Measurements from ENCODE around the gene CTBP2. TPM values are rescaled to one million over a fixed set of nuclear protein-coding genes. Genes with fewer than 3 reads are reported as not detected.
A peak's percentile ranks its signal among the peaks of the same experiment; 100 is the strongest.

CTBP2 gene
- total RNA-seq, 4 donors from 2014 or later, result 69.7 to 125 (median 84.7) TPM

GRCh38 chr10:125064681-125065492 is 95.5 kb downstream of the CTBP2 start:
- Histone ChIP-seq H3K27me3 (no peaks in the 10 kb centered on the region), H3K9me3 (no peaks in the 10 kb centered on the region), H3K36me3 (no peaks in the 10 kb centered on the region), H3K4me1 (peaks cover 69 to 92% (median 78%) of the 10 kb centered on the region in 4 donors), H3K4me3 (no peak overlapping the region), H3K27ac (replicated peaks in 1 of 4) (peak overlapping the region; percentile 68 to 87 (median 74))
- WGBS, result 53% methylated on average over 8 of the region's 8 CpGs
- DNase-seq (ENCODE audit: extremely low spot score), result no peak
- intact Hi-C loops (cut with DNase I), result loop anchor here (5.0 kb wide), 2 partner anchors 73 to 92 kb away; no protein-coding TSS in a partner anchor
- TF ChIP-seq POLR2A (IDR thresholded peaks at IDR 0.05; ENCODE audit: low read depth), result no peak
- no peak for TF ChIP-seq EP300 (IDR thresholded peaks at IDR 0.05)
- TF ChIP-seq, protein P1, sequence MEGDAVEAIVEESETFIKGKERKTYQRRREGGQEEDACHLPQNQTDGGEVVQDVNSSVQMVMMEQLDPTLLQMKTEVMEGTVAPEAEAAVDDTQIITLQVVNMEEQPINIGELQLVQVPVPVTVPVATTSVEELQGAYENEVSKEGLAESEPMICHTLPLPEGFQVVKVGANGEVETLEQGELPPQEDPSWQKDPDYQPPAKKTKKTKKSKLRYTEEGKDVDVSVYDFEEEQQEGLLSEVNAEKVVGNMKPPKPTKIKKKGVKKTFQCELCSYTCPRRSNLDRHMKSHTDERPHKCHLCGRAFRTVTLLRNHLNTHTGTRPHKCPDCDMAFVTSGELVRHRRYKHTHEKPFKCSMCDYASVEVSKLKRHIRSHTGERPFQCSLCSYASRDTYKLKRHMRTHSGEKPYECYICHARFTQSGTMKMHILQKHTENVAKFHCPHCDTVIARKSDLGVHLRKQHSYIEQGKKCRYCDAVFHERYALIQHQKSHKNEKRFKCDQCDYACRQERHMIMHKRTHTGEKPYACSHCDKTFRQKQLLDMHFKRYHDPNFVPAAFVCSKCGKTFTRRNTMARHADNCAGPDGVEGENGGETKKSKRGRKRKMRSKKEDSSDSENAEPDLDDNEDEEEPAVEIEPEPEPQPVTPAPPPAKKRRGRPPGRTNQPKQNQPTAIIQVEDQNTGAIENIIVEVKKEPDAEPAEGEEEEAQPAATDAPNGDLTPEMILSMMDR (IDR thresholded peaks at IDR 0.05), result no peak
- no peak for TF ChIP-seq POLR2AphosphoS5 (IDR thresholded peaks at IDR 0.05)

DNA sequence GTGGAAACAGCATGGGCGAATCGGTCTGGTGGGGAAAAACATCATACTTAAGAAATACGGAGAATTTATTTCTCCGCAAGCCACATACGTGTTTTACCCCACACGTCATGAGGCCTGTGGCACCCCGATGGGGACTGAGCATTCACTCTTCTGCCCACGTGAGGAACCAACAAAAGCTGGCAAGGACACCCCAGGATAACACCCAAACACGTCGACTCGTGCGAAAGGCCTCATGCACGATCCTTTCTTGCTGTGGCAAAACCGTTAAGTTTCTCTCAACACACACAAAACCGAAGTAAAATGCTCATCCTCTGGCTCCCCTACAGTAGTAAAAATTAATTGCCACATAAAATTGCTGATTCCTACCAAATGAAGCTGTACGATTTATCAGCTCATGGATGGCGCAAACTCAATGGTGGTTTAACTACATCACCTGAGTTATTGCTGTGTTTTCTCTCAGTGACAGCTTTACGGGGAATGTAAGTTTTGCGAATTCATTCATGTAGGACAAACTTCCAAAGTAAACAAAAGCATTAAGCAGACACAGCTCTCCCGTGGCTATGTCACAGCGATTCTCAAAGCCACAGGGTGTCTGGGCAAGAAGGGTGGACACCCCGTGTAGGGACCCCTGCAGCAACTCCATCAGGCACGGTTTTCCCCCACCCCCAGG is 97.0 kb downstream of the CTBP2 start:
- TF ChIP-seq, protein P1 (IDR thresholded peaks at IDR 0.05), result no peak
- no peak for TF ChIP-seq EP300 (IDR thresholded peaks at IDR 0.05)
- no peak for TF ChIP-seq POLR2A (IDR thresholded peaks at IDR 0.05; ENCODE audit: low read depth)
- TF ChIP-seq POLR2AphosphoS5 (IDR thresholded peaks at IDR 0.05), result no peak
- no peaks in the 10 kb centered on the region for H3K9me3 ChIP-seq
- WGBS, result 84% methylated on average over 23 of the region's 23 CpGs
- peak overlapping the region; percentile 71 to 87 (median 82) for H3K27ac ChIP-seq (replicated peaks in 1 of 4)
- no peaks in the 10 kb centered on the region for H3K27me3 ChIP-seq
- no peaks in the 10 kb centered on the region for H3K36me3 ChIP-seq
- H3K4me3 ChIP-seq, result no peak overlapping the region
- intact Hi-C loops (cut with DNase I), result loop anchor here (5.0 kb wide), 2 partner anchors 71 to 94 kb away; no protein-coding TSS in a partner anchor
- DNase-seq (ENCODE audit: extremely low spot score), result no peak
- H3K4me1 ChIP-seq, result peaks cover 84 to 97% (median 89%) of the 10 kb centered on the region in 4 donors

GRCh38 chr10:125062914-125063230 is 97.5 kb downstream of the CTBP2 start:
- Histone ChIP-seq H3K9me3 (no peaks in the 10 kb centered on the region), H3K27ac (replicated peaks in 1 of 4) (peak overlapping the region; percentile 85 to 87 (median 87)), H3K4me1 (peaks cover 89 to 97% (median 93%) of the 10 kb centered on the region in 4 donors), H3K27me3 (no peaks in the 10 kb centered on the region), H3K4me3 (no peak overlapping the region), H3K36me3 (no peaks in the 10 kb centered on the region)
- TF ChIP-seq EP300 (IDR thresholded peaks at IDR 0.05), result no peak
- peak in 1 of 2 donors; percentile 11 for TF ChIP-seq POLR2AphosphoS5 (IDR thresholded peaks at IDR 0.05)
- no peak for DNase-seq (ENCODE audit: extremely low spot score)
- 73% methylated on average over 8 of the region's 9 CpGs for WGBS
- intact Hi-C loops (cut with DNase I), result loop anchor here (5.0 kb wide), 2 partner anchors 71 to 94 kb away; no protein-coding TSS in a partner anchor

- Histone ChIP-seq H3K4me1 (peaks cover 94 to 98% (median 97%) of the 10 kb centered on the region in 4 donors), H3K36me3 (no peaks in the 10 kb centered on the region), H3K27ac (replicated peaks in 1 of 4) (peak overlapping the region; percentile 85 to 87 (median 87)), H3K27me3 (no peaks in the 10 kb centered on the region), H3K9me3 (no peaks in the 10 kb centered on the region), H3K4me3 (no peak overlapping the region)
- TF ChIP-seq EP300 (IDR thresholded peaks at IDR 0.05) (no peak), POLR2AphosphoS5 (IDR thresholded peaks at IDR 0.05) (no peak)
- no peak for DNase-seq (ENCODE audit: extremely low spot score)
- 86% methylated on average over 18 of the region's 18 CpGs for WGBS
- intact Hi-C loops (cut with DNase I), result loop anchor here (5.0 kb wide), 2 partner anchors 70 to 95 kb away; no protein-coding TSS in a partner anchor
These were observed 98.0 kb downstream of the CTBP2 start for GRCh38 chr10:125062227-125062913.

DNA sequence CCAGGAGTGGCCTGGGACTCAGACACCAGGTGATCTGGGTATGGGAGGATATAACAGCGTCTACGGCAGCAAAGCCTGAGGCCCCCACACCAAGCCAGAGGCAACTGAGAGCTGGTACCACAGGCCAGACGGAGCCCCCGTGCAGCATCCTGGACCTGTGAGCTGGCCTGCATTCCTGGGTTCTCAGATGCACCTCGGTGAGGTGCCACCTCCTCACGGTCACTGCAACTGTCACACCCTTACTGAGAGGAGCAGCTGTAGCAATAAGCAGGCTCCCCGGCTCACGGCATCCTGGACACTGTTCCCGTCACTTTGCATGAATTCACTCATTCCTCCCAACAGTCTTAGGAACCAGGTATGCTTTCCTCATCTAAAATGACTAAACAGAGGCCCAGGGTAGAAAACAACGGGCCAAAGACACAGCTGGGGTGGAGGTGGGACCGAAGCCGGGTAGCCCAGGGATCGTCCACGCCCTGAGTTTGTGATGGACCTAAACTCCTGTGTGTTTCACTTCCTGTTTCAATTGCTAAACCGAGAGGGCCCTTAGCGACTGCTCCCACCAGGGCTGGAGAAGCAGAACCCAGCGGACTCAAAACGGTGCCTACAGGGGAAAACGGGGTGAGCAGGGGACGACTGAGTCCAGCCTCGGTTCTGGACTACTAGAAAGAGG is 98.7 kb downstream of the CTBP2 start:
- intact Hi-C loops (cut with DNase I), result loop anchor here (5.0 kb wide), 2 partner anchors 69 to 96 kb away; no protein-coding TSS in a partner anchor
- no peaks in the 10 kb centered on the region for H3K27me3 ChIP-seq
- peaks cover 97 to 99% (median 99%) of the 10 kb centered on the region in 4 donors for H3K4me1 ChIP-seq
- no peaks in the 10 kb centered on the region for H3K36me3 ChIP-seq
- H3K9me3 ChIP-seq, result no peaks in the 10 kb centered on the region
- peak overlapping the region; percentile 10 to 30 (median 29) for H3K4me3 ChIP-seq
- peak overlapping the region; percentile 85 to 87 (median 87) for H3K27ac ChIP-seq (replicated peaks in 1 of 4)
- 60% methylated on average over 15 of the region's 21 CpGs for WGBS
- TF ChIP-seq, protein P1 (IDR thresholded peaks at IDR 0.05), result no peak
- no peak for TF ChIP-seq POLR2AphosphoS5 (IDR thresholded peaks at IDR 0.05)
- no peak for TF ChIP-seq POLR2A (IDR thresholded peaks at IDR 0.05; ENCODE audit: low read depth)
- no peak for DNase-seq (ENCODE audit: extremely low spot score)
